ENCODE data around the gene HOXA6. TPM values are rescaled to one million over a fixed set of nuclear protein-coding genes. Genes with fewer than 3 reads are reported as not detected.
A peak's percentile ranks its signal among the peaks of the same experiment; 100 is the strongest.

Gene HOXA6
- total RNA-seq, 2 experiments from 2014 or later: not detected

DNA sequence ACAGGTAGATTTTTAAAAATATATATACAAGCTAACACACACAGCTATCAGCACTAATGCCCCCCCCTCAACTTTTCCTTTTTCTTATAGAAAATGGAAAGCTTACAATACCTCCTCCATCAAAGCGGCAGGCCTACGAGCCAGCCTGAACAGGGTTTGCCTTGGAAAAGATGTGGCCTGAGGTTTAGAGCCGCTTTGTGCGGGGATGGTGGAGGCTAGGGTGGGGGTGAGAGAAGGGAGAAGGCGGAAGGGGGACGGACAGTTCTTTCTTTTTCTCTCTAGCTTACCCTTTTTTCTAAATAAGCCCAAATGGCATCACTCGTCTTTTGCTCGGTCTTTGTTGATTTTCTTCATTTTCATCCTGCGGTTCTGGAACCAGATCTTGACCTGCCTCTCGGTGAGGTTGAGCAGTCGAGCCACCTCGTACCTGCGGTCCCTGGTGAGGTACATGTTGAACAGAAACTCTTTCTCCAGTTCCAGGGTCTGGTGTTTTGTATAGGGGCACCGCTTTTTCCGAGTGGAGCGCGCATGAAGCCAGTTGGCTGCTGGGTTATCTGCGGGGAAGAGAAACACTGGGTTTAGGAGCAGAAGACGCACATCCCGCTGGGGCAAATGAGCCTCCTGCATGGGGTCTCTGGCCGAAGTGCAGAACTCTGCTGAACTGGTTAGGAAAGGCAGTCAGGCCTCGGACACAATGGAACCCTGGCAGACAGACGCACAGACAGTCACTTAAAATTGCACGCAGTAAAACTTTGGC is 15.9 kb upstream of the HOXA6 start:
- DNase-seq (no peak), ATAC-seq (no peak)
- TF ChIP-seq, protein P1, sequence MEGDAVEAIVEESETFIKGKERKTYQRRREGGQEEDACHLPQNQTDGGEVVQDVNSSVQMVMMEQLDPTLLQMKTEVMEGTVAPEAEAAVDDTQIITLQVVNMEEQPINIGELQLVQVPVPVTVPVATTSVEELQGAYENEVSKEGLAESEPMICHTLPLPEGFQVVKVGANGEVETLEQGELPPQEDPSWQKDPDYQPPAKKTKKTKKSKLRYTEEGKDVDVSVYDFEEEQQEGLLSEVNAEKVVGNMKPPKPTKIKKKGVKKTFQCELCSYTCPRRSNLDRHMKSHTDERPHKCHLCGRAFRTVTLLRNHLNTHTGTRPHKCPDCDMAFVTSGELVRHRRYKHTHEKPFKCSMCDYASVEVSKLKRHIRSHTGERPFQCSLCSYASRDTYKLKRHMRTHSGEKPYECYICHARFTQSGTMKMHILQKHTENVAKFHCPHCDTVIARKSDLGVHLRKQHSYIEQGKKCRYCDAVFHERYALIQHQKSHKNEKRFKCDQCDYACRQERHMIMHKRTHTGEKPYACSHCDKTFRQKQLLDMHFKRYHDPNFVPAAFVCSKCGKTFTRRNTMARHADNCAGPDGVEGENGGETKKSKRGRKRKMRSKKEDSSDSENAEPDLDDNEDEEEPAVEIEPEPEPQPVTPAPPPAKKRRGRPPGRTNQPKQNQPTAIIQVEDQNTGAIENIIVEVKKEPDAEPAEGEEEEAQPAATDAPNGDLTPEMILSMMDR (IDR thresholded peaks at IDR 0.05): no peak
- no peak overlapping the region for H3K4me3 Mint-ChIP-seq
- H3K27ac Mint-ChIP-seq: no peak overlapping the region
- H3K9me3 Mint-ChIP-seq: no peaks in the 10 kb centered on the region
- ChIA-PET POLR2A (interaction anchor here (0.6 kb wide), 1 partner anchor 37 kb away, joined by 3 read pairs; no protein-coding TSS in a partner anchor), CTCF (interaction anchor here (0.6 to 4.5 kb wide), 4 partner anchors 12 to 1691 kb away, joined by 3 to 63 read pairs (median 34); partner anchors contain the start of genes HOXA10 and HOXA3)
- no peaks in the 10 kb centered on the region for H3K36me3 Mint-ChIP-seq (ENCODE audit: low read depth)
- peaks cover 80% of the 10 kb centered on the region for H3K27me3 Mint-ChIP-seq
- peaks cover 30% of the 10 kb centered on the region for H3K4me1 Mint-ChIP-seq (ENCODE audit: low read depth)
- intact Hi-C loops (cut with micrococcal nuclease): no loop called here

DNA sequence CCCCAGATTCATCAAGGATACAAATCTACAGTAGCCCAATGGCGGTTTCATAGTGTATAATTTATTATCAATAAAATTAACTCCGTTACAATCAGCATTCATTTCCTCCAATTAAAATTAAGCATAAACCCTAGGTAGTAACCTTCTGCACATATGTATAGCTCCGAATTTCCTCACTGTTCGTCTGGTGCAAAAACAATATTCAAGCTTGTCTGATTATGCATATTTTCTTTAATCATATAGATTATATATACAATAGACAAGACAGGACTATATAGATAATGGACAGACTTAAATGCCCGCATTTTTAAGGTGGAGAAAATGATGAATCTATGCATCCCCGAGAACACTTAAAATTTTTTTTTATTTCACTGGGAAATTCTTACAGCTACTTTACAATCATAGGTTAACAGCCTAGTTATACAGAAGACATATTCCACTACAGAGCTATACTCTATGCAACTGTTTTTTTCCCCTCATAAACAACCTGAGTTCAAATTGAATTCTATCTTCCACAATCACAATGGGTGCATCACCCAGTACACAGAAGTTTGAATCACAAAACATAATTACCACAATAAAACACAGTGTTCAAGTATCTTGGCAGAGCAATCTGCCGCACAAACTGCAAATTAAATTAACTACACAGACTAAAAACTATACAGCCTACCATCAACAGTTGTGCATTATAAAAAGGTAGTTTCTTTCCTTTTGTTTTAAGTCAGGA is 15.2 kb upstream of the HOXA6 start:
- Mint-ChIP-seq H3K4me3 (no peak overlapping the region), H3K4me1 (ENCODE audit: low read depth) (peaks cover 29% of the 10 kb centered on the region), H3K9me3 (no peaks in the 10 kb centered on the region), H3K36me3 (ENCODE audit: low read depth) (no peaks in the 10 kb centered on the region), H3K27ac (no peak overlapping the region), H3K27me3 (peaks cover 80% of the 10 kb centered on the region)
- ChIA-PET POLR2A (interaction anchor here (0.6 to 0.8 kb wide), 2 partner anchors 15 to 36 kb away, joined by 3 read pairs; no protein-coding TSS in a partner anchor), CTCF (interaction anchor here (0.6 to 4.5 kb wide), 9 partner anchors 12 to 1692 kb away, joined by 3 to 63 read pairs (median 6); partner anchors contain the start of genes HOXA10 and HOXA3)
- DNase-seq (no peak), ATAC-seq (no peak)
- TF ChIP-seq, protein P1 (IDR thresholded peaks at IDR 0.05): no peak
- intact Hi-C loops (cut with micrococcal nuclease): no loop called here

DNA sequence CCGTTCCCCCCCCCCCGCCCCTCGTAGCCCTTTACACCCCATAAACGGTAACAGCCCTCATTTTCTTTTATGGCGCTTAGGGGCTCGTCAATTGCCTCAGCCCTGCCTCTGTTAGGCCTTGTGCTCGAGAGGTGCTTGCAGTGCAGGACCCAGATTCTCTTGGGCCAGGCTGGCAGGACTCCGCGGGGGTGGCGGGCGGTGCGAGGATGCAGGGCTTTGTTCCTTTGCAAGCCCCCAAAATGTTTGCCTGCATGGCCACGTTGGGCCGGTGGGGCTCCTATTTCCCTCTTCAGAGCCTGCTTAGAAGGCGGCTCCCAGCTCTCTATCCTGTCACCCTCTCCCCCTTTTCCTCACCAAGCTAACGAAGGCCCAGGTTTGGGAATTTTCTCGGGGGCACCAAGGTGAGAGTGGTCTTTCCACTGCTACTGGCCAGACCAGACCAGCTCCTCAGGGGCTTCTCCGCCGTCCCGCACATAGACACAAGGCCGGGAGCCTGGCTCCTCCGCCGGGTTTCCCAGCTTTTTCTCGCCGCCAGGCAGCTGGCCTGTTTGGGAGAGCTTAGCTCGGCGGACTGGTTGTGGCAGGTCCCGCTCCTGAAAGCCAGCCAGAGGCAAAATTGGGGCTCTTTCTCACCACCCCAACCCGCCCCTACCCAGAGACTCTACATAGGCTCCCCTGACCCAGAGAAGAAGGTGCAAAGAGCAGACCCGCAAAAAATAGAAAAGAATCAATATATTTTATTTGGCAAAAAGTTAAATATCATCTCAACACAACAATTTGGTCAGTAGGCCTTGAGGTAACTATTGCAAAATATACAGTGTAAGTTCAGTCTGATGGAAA is 14.4 kb upstream of the HOXA6 start:
- Mint-ChIP-seq H3K36me3 (ENCODE audit: low read depth) (no peaks in the 10 kb centered on the region), H3K4me3 (no peak overlapping the region), H3K9me3 (no peaks in the 10 kb centered on the region), H3K27ac (no peak overlapping the region), H3K4me1 (ENCODE audit: low read depth) (peaks cover 25% of the 10 kb centered on the region), H3K27me3 (peaks cover 80% of the 10 kb centered on the region)
- ChIA-PET CTCF (interaction anchor here (0.6 to 4.5 kb wide), 14 partner anchors 11 to 792 kb away, joined by 3 to 63 read pairs (median 6); partner anchors contain the start of genes HOXA10 and HOXA3), POLR2A (interaction anchor here (0.8 kb wide), 1 partner anchor 16 kb away, joined by 3 read pairs; no protein-coding TSS in a partner anchor)
- TF ChIP-seq, protein P1 (IDR thresholded peaks at IDR 0.05): no peak
- intact Hi-C loops (cut with micrococcal nuclease): loop anchor here (2.0 kb wide), 2 partner anchors 307 to 479 kb away; no protein-coding TSS in a partner anchor
- no peak for DNase-seq
- no peak for ATAC-seq

DNA sequence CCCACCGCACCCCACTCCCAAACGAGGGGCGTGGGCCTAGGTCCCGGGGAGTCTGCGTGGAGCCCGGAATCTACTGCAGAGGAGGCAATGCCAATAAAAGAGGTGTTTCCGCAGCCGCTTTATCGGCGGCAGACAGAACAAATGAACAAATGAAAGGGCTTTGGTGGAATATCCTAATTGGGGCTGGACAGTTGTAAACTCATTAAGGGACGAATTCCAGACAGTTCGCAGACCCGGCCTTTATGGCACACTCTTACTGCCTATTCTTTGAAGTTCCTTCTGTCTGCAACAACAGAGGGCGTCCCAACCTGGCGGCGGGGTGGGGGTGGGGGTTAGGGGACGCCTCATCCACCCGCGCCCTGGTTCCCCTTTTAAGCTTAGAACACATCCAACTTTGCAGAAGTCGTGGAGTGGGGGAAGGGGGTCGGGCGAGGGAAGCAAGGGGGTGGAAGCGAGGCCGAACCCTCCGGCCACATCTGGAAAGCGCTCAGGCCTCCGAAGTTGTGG is 13.7 kb upstream of the HOXA6 start:
- TF ChIP-seq, protein P1 (IDR thresholded peaks at IDR 0.05): peak; percentile 17
- Mint-ChIP-seq H3K4me3 (peak overlapping the region; percentile 59), H3K27me3 (peaks cover 78% of the 10 kb centered on the region), H3K36me3 (ENCODE audit: low read depth) (no peaks in the 10 kb centered on the region), H3K4me1 (ENCODE audit: low read depth) (peaks cover 28% of the 10 kb centered on the region), H3K27ac (no peak overlapping the region), H3K9me3 (no peaks in the 10 kb centered on the region)
- intact Hi-C loops (cut with micrococcal nuclease): loop anchor here (2.0 kb wide), 2 partner anchors 306 to 478 kb away; no protein-coding TSS in a partner anchor
- CTCF ChIA-PET: interaction anchor here (0.6 to 4.5 kb wide), 40 partner anchors 10 to 1299 kb away, joined by 3 to 63 read pairs (median 4); partner anchors contain the start of genes HOXA10 and HOXA3
- DNase-seq (no peak), ATAC-seq (no peak)
- POLR2A ChIA-PET: interaction anchor here (0.7 kb wide), 1 partner anchor 64 kb away, joined by 3 read pairs; no protein-coding TSS in a partner anchor
